Brain microvascular endothelial cell (primary cell): ENCODE measurements around the gene NKX1-2.

Experiments
- DNase-seq: peaks from one replicate; pipeline ENCODE4 v3.0.0-alpha.2; 2020
- H3K27ac ChIP-seq: fragments of 250-450 bp; sonication (Bioruptor Pico); 2 replicates; pipeline ENCODE4 v1.5.1; 2020; ENCODE audit warnings: mild to moderate bottlenecking, moderate library complexity
- H3K27me3 ChIP-seq: fragments of 250-450 bp; sonication (Bioruptor Pico); replicated peaks from 2 replicates; pipeline ENCODE4 v1.5.1; 2020; ENCODE audit warnings: mild to moderate bottlenecking
- H3K36me3 ChIP-seq: fragments of 250-450 bp; sonication (Bioruptor Pico); replicated peaks from 2 replicates; pipeline ENCODE4 v1.5.1; 2020; ENCODE audit warnings: mild to moderate bottlenecking
- H3K4me3 ChIP-seq: 2 replicates; pipeline ENCODE4 v1.5.1; 2011; ENCODE audit warnings: low read depth, mild to moderate bottlenecking, control low read depth, low read length, moderate library complexity
- CTCF ChIP-seq: IDR thresholded peaks from 2 replicates; pipeline ENCODE4 v1.5.1; 2011; ENCODE audit warnings: low read depth, mild to moderate bottlenecking, moderate library complexity, low read length, control low read depth, inconsistent platforms; ENCODE audit errors: missing control alignments
- in situ Hi-C: cut with HindIII; loops from 2 replicates; pipeline ENCODE4 v1.10.0; 2017; ENCODE audit warnings: low sequenced_read_pairs, low pct_ligation_motif_present

Gene NKX1-2

GRCh38 chr10:124491105-124491504, 41.3 kb upstream of the NKX1-2 start:
- in situ Hi-C loops = no loop called here
- Histone ChIP-seq H3K27ac (no peak overlapping the region), H3K4me3 (no peak overlapping the region), H3K27me3 (no peaks in the 10 kb centered on the region), H3K36me3 (no peaks in the 10 kb centered on the region)
- no peak for DNase-seq
- TF ChIP-seq CTCF = no peak

- no peak for TF ChIP-seq CTCF
- H3K27me3 ChIP-seq = no peaks in the 10 kb centered on the region
- H3K27ac ChIP-seq = no peak overlapping the region
- DNase-seq = no peak
- in situ Hi-C loops = no loop called here
- no peaks in the 10 kb centered on the region for H3K36me3 ChIP-seq
- H3K4me3 ChIP-seq = no peak overlapping the region
Observed at GRCh38 chr10:124486635-124487034, 36.8 kb upstream of the NKX1-2 start.

GRCh38 chr10:124484661-124485060, 34.8 kb upstream of the NKX1-2 start:
- H3K36me3 ChIP-seq = no peaks in the 10 kb centered on the region
- DNase-seq = no peak
- in situ Hi-C loops = no loop called here
- H3K27me3 ChIP-seq = no peaks in the 10 kb centered on the region
- TF ChIP-seq CTCF = no peak
- H3K27ac ChIP-seq = no peak overlapping the region
- no peak overlapping the region for H3K4me3 ChIP-seq

GRCh38 chr10:124484031-124484430, 34.2 kb upstream of the NKX1-2 start:
- Histone ChIP-seq H3K27me3 (no peaks in the 10 kb centered on the region), H3K4me3 (no peak overlapping the region), H3K27ac (no peak overlapping the region), H3K36me3 (no peaks in the 10 kb centered on the region)
- in situ Hi-C loops = no loop called here
- no peak for TF ChIP-seq CTCF
- no peak for DNase-seq

- no peaks in the 10 kb centered on the region for H3K36me3 ChIP-seq
- no peaks in the 10 kb centered on the region for H3K27me3 ChIP-seq
- no peak overlapping the region for H3K27ac ChIP-seq
- DNase-seq = no peak
- no peak overlapping the region for H3K4me3 ChIP-seq
- in situ Hi-C loops = no loop called here
- TF ChIP-seq CTCF = no peak
Observed at GRCh38 chr10:124482876-124483275, 33.0 kb upstream of the NKX1-2 start.

GRCh38 chr10:124482236-124482800, 32.5 kb upstream of the NKX1-2 start:
- Histone ChIP-seq H3K27ac (no peak overlapping the region), H3K27me3 (no peaks in the 10 kb centered on the region), H3K4me3 (no peak overlapping the region), H3K36me3 (no peaks in the 10 kb centered on the region)
- no peak for DNase-seq
- TF ChIP-seq CTCF = no peak
- in situ Hi-C loops = no loop called here
